IPS-18c (cell line): ENCODE measurements around the gene TPO.
A peak's percentile ranks its signal among the peaks of the same experiment; 100 is the strongest.

Experiments used
- H3K4me3 ChIP-seq: 2 replicates; pipeline ENCODE4 v1.7.0; 2013; ENCODE audit warnings: low read depth, mild to moderate bottlenecking, low read length, moderate library complexity; ENCODE audit not compliant: insufficient read depth
- H3K9me3 ChIP-seq: one replicate; pipeline ENCODE4 v1.6.1; 2013; ENCODE audit warnings: mild to moderate bottlenecking, low read length, moderate library complexity; ENCODE audit not compliant: control insufficient read depth, insufficient read depth

TPO gene

GRCh38 chr2:1588051-1588977 is 175.1 kb downstream of the TPO start:
- H3K9me3 ChIP-seq: peaks cover 2% of the 10 kb centered on the region
- no peak overlapping the region for H3K4me3 ChIP-seq

DNA sequence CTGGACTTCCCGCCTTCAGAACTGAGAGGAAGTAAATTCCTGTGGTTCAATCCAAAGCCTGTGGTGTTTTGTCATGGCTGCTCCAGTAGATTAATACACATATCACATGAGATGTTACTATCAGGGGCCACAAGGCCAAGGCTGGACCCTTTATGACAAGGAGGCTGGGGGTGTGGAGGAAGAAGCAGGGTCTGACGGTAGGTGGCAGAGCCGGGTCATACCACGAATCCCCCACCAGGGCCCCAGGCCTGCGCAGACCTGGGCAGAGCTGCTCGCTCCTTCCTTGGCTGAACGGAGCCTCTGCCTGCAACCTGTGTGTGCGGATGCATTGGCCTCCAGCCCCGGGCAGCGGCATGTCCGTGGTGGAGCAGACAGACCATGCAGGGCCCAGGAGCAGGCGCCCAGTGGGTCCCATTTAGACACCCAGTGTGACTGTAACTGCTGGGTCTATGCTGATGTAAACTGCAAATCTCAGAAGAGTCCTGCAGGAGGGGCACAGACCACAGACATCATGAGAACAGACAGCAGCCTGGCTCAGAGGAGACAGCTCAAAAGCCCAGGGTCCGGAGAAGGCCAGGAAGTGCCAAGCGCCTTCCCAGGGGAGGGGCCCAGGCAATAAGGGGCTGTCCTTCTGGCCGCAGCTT is 175.8 kb downstream of the TPO start:
- H3K4me3 ChIP-seq: no peak overlapping the region
- H3K9me3 ChIP-seq: peaks cover 2% of the 10 kb centered on the region

DNA sequence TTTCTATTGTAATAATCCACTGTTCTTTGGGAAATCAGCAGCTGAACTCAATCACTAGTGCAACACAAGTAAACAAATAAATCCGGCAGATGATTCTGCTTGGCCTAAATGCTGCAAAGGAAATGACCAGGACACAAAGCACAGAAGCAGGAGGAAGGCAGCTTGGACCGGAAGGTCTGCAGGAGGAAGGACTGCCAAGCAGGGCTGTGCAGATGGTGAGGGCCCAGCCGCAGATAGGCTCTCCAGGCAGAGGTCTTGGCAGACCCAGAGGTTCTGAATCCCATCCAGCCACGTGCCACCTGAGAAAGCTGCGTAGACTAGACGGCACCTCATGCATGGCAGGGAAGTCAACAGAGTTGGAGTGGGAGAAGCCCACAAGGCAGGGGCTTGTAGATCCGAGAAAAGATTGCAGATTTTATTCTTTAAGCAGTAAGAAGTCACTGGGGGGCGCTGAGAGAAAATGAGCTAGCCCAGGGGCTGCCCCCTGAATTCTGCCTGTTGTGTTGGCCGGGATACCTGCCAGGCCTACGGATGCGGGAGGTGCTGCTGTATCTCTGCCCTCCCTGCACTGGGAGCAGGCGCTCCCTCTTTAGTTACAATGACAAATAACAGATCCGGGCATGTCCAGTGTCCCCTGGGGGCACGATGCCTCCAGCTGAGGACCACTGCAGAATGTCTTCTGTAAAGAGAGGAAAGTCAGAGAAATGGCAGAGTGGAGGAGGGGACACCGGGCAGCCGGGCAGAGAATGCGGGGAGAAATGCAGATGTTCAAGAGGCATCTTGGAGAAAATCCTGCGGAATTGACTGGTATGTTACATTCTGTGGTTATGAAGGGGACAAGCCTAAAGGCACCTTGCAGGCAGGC is 177.6 kb downstream of the TPO start:
- peak overlapping the region; percentile 20; the same call in 1 of the 2 replicates for H3K4me3 ChIP-seq
- peaks cover 2% of the 10 kb centered on the region for H3K9me3 ChIP-seq

GRCh38 chr2:1591461-1591770 is 178.2 kb downstream of the TPO start:
- peak overlapping the region; percentile 20; the same call in 1 of the 2 replicates for H3K4me3 ChIP-seq
- H3K9me3 ChIP-seq: peaks cover 2% of the 10 kb centered on the region
